DND-41 (cell line): ENCODE measurements around the gene ZNF581.

ENCODE experiments used
- ATAC-seq: fragments of 200-7000 bp; cut with Tn5 transposase; 3 replicates; pipeline ENCODE4 v1.9.1; 2021; ENCODE audit warnings: low read depth; ENCODE audit not compliant: insufficient read depth
- DNase-seq: peaks from one replicate; pipeline ENCODE4 v3.0.0-alpha.2; 2020
- H2AFZ ChIP-seq: 2 replicates; pipeline ENCODE4 v1.6.0; 2012; ENCODE audit warnings: low read depth, low read length
- H3K27ac ChIP-seq: 2 replicates; pipeline ENCODE4 v1.5.1; 2012; ENCODE audit warnings: low read length, inconsistent platforms
- H3K27me3 ChIP-seq: fragments of 200-600 bp; sonication (generic); 2 replicates; pipeline ENCODE4 v1.6.0; 2012; ENCODE audit warnings: low read length, mild to moderate bottlenecking, inconsistent platforms; ENCODE audit not compliant: insufficient read depth, poor library complexity
- H3K36me3 ChIP-seq: 2 replicates; pipeline ENCODE4 v1.5.1; 2012; ENCODE audit warnings: low read length, inconsistent platforms; ENCODE audit not compliant: insufficient read depth
- H3K4me1 ChIP-seq: 2 replicates; pipeline ENCODE4 v1.5.1; 2012; ENCODE audit warnings: mild to moderate bottlenecking, low read length; ENCODE audit not compliant: insufficient read depth
- H3K4me2 ChIP-seq: 2 replicates; pipeline ENCODE4 v1.6.0; 2012; ENCODE audit warnings: mild to moderate bottlenecking, moderate library complexity, low read length, inconsistent platforms; ENCODE audit not compliant: insufficient read depth
- H3K4me3 ChIP-seq, 2 experiments: fragments of 200-600 bp in 1 of 2; shearing (Covaris generic) in 1 of 2; 2 replicates each; pipeline ENCODE4 v1.5.1; 2012 to 2016; ENCODE audit warnings: inconsistent platforms in 2 of 2, low read length in 2 of 2, mild to moderate bottlenecking in 2 of 2, low read depth in 1 of 2, moderate library complexity in 1 of 2
- H3K79me2 ChIP-seq: 2 replicates; pipeline ENCODE4 v1.6.0; 2012; ENCODE audit warnings: low read length, inconsistent platforms; ENCODE audit not compliant: insufficient read depth
- H3K9ac ChIP-seq: 2 replicates; pipeline ENCODE4 v1.6.0; 2012; ENCODE audit warnings: low read depth, mild to moderate bottlenecking, inconsistent platforms, low read length, moderate library complexity
- H3K9me3 ChIP-seq: 2 replicates; pipeline ENCODE4 v1.5.1; 2012; ENCODE audit warnings: low read length, moderate library complexity, mild to moderate bottlenecking, inconsistent platforms; ENCODE audit not compliant: insufficient read depth, severe bottlenecking
- H4K20me1 ChIP-seq: 2 replicates; pipeline ENCODE4 v1.6.0; 2012; ENCODE audit warnings: low read length; ENCODE audit not compliant: insufficient read depth
- CTCF ChIP-seq: IDR thresholded peaks from 2 replicates; pipeline ENCODE4 v1.5.1; 2012; ENCODE audit warnings: borderline replicate concordance, low read length, moderate library complexity, mild to moderate bottlenecking; ENCODE audit not compliant: poor library complexity, severe bottlenecking; ENCODE audit errors: extremely low read depth
- EZH2 ChIP-seq: IDR thresholded peaks from 3 replicates; pipeline ENCODE4 v1.6.1; 2012; ENCODE audit warnings: borderline replicate concordance, low read depth, mild to moderate bottlenecking, moderate library complexity, low read length, inconsistent platforms; ENCODE audit not compliant: severe bottlenecking

Gene ZNF581

GRCh38 chr19:55690769-55691545 is 47.5 kb downstream of the ZNF581 start:
- Histone ChIP-seq H3K4me3 (no peak overlapping the region), H3K27me3 (no peaks in the 10 kb centered on the region), H3K36me3 (peaks cover 96% of the 10 kb centered on the region), H2AFZ (no peak overlapping the region), H3K4me2 (no peak overlapping the region), H3K9me3 (no peaks in the 10 kb centered on the region), H3K9ac (no peak overlapping the region), H3K79me2 (peaks cover 15% of the 10 kb centered on the region; the same call in 1 of the 2 replicates), H4K20me1 (peaks cover 49% of the 10 kb centered on the region), H3K4me1 (no peaks in the 10 kb centered on the region), H3K27ac (no peak overlapping the region)
- TF ChIP-seq CTCF (no peak), EZH2 (no peak)
- ATAC-seq (no peak), DNase-seq (no peak)

- Histone ChIP-seq H3K27me3 (no peaks in the 10 kb centered on the region), H3K9ac (no peak overlapping the region), H3K27ac (no peak overlapping the region), H3K9me3 (no peaks in the 10 kb centered on the region), H4K20me1 (peaks cover 43% of the 10 kb centered on the region), H3K36me3 (peaks cover 96% of the 10 kb centered on the region), H3K4me1 (no peaks in the 10 kb centered on the region), H2AFZ (no peak overlapping the region), H3K4me3 (no peak overlapping the region), H3K4me2 (no peak overlapping the region), H3K79me2 (peaks cover 7% of the 10 kb centered on the region; the same call in 1 of the 2 replicates)
- ATAC-seq (no peak), DNase-seq (no peak)
- TF ChIP-seq CTCF = no peak
These were observed 48.4 kb downstream of the ZNF581 start for GRCh38 chr19:55691561-55692481.

- TF ChIP-seq CTCF (no peak), EZH2 (no peak)
- no peak overlapping the region for H2AFZ ChIP-seq
- peaks cover 94% of the 10 kb centered on the region for H3K36me3 ChIP-seq
- H3K4me1 ChIP-seq = no peaks in the 10 kb centered on the region
- H3K9ac ChIP-seq = no peak overlapping the region
- H3K9me3 ChIP-seq = no peaks in the 10 kb centered on the region
- no peak overlapping the region for H3K27ac ChIP-seq
- ATAC-seq = no peak
- no peak for DNase-seq
- no peaks in the 10 kb centered on the region for H3K79me2 ChIP-seq
- H3K4me3 ChIP-seq = no peak overlapping the region
- H3K27me3 ChIP-seq = no peaks in the 10 kb centered on the region
- H4K20me1 ChIP-seq = peaks cover 35% of the 10 kb centered on the region
- no peak overlapping the region for H3K4me2 ChIP-seq
These were observed 49.2 kb downstream of the ZNF581 start for GRCh38 chr19:55692681-55693081.
